Hematopoietic multipotent progenitor cell treated with erythropoietin and hydrocortisone succinate and interleukin-3 and kit ligand, for 15 days (in vitro differentiated cells): Measurements from ENCODE around the gene TRIM10.
A peak's percentile ranks its signal among the peaks of the same experiment; 100 is the strongest.
"Not testable (repeated sequence)": the region's sequence is repeated elsewhere in the genome, so short reads cannot be mapped to it uniquely, and the experiment has no call there.

ENCODE experiments used
- DNase-seq: peaks from one replicate; pipeline ENCODE4 v3.0.0-alpha.2; 2015; ENCODE audit warnings: low spot score

TRIM10 gene

GRCh38 chr6:30154061-30154460 lies 7.0 kb downstream of the TRIM10 start:
- DNase-seq, result no peak

GRCh38 chr6:30152910-30153610 lies 8.0 kb downstream of the TRIM10 start:
- DNase-seq, result no peak

GRCh38 chr6:30152016-30152673 lies 8.9 kb downstream of the TRIM10 start:
- DNase-seq, result peak; percentile 84

- DNase-seq, result peak; percentile 68
Measured at GRCh38 chr6:30151580-30151979, 9.4 kb downstream of the TRIM10 start.

- DNase-seq, result peak; percentile 23
Measured at GRCh38 chr6:30150671-30151395, 10.2 kb downstream of the TRIM10 start.

DNA sequence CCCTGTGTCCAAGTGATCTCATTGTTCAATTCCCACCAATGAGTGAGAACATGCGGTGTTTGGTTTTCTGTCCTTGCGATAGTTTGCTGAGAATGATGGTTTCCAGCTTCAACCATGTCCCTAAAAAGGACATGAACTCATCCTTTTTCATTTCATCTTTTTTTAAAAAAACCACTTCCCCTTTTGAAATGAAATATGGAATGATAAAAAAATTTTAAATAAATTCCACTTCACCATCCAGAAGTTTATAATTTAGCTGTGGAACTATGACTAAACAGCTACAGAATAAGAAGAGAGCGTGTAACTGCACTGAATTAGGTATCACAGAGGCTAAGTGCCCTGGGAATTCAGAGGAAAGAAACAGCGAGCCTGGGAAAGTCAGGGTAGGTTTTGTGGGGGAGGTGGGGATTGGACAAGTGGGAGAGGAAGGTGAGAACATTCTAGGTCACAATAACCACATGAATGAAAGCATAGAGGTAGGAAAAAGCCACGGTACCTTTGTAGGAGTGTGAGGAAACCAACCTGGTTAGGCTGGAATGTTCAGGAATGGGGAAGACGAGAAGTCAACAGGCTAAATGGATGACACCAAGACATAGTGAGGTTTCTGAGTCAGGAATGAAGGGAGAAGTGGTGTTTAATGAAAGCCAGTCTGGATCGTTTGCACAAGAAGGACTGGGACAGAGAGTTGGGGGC lies 11.0 kb downstream of the TRIM10 start:
- no peak for DNase-seq

DNA sequence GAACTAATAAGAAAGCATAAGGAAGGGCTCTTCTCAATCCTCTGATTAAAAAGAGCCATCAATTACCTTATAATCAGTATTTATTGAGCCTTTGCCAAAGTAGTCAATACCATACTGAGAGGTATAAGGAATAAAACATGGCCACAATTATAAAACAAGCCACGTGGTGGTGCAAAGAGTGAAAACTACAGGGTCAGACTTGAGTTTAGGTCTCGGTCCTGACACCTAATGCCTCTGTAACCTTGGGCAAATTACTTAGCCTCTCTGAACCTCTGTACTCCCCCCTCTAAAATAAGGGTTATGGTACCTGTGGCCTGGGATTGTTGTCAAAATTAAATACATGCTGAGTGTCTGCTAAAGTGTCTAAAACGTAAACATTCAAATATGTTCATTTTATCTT lies 11.8 kb downstream of the TRIM10 start:
- DNase-seq, result peak; percentile 57

GRCh38 chr6:30147096-30147495 lies 13.9 kb downstream of the TRIM10 start:
- DNase-seq, result peak; percentile 22

GRCh38 chr6:30145818-30146217 lies 15.2 kb downstream of the TRIM10 start:
- no peak for DNase-seq

DNA sequence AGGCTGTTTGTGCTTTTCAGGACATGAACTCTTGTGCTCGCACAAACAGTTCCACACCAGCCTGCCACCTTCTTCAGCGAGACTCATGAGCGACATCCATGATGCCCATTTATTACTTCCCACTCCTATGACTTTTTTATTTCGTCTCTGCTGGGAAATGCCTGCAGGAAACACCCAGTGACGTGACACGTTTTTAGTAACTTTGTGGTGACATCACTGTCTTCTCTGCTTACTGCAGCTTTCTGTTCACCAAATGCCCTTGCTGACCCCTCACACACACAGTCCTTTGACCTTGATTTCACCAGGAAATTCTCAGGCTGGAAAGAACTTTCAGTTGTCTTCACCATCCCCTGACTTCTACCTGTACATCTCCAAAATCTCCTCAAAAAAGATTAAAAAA lies 16.2 kb downstream of the TRIM10 start:
- DNase-seq, result no peak

- DNase-seq, result no peak
Measured at GRCh38 chr6:30143780-30144179, 17.2 kb downstream of the TRIM10 start.

- no peak for DNase-seq
Measured at GRCh38 chr6:30142665-30143064, 18.3 kb downstream of the TRIM10 start.

GRCh38 chr6:30140240-30140639 lies 20.8 kb downstream of the TRIM10 start:
- not testable (repeated sequence) for DNase-seq

GRCh38 chr6:30136570-30137286 lies 24.3 kb downstream of the TRIM10 start:
- no peak for DNase-seq

DNA sequence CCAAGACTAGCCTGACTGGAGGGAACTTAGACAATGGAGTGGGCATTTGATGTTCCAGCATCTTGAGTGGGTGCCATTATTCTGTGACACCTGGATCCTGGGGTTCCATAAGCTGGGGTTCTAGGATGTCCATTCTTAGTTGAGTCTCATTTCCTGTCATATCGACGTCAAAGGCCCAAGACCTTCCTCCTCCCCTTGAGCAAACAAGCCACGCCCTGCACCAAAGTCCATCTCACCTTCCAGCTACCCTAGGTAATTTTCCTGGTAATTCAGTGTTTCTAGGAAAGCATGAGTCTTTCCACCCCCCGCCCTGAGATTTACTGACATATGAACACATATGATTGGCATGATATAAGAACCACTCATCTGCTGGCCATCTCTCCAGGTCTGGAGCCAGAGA lies 25.3 kb downstream of the TRIM10 start, which contains the start of gene TRIM40:
TSS of gene TRIM40 (plus strand) at position 384 of the 400 bp plus-strand sequence. CDS start 897 bp downstream, outside the sequence.
- DNase-seq, result no peak

GRCh38 chr6:30135147-30135546 lies 25.9 kb downstream of the TRIM10 start:
- no peak for DNase-seq

DNA sequence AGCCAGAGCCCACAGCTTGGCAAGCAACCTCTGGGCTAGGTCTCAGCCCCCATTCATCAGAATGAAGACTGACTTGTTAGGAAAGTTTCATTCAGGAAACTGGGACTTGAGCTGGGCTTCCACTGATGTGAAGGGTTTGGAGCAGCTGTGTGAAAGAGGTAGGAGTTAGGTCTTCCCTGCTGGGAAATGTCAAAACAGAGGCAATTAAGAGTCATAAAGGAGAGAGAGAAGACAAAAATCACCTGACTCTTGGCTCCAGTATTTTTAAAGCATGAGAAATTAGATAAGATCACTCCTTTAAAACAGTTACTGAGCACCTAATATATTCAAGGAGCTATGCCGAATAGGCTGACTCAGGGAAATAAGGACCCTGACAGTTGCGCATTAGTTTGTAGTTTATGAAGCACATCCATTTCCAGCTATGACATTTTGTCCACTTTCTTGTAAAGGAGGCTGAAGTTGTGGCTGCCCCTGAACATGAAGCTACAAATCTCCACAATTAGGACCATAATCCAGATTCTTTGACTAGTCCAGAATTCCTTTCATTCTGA lies 29.0 kb downstream of the TRIM10 start:
- no peak for DNase-seq

DNA sequence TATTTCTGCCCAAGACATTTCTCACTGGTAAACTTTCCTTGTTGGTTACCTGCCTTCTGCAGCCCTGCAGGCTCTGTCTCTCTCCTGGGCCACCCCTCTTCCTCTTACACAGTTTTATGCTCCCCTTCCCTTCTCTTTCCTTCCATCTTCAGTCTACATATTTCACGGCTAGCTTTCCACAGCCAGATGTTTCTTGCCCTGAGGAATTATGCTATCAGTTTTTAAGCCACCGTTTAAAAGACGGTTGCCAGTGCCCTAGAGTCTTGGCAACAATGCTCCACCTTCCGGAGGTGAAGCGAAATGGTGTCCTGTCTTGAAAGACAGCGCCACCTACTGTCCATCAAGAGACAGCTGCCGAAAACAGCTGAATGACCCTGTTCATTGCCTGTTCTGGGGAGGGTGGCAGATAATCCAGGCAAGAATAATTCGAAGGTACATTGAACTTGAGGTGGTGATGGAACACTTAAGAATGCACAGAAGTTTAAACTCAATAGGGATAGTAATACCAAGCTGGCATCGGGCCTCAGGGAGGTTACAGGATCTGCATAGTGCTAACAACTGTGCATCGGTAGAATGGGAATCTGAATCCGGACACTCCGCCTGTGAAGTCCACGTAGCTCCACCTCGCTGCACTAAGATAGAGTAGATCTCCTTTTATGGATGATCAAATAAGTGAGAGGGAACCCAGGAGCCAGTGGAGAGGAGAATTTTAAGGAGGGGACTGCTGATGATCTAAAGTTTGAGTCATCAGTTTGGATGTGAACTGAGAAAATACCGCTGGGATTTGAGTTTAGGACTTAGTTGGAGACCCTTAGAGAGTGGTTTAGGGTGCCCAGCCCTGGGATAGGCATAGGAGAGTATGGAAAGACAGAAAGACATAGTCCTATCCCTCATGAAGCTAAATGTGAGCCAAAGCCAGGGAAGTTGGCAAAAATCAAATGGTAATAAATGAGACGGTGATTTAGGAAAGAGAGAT lies 29.8 kb downstream of the TRIM10 start:
- peak; percentile 91 for DNase-seq

DNA sequence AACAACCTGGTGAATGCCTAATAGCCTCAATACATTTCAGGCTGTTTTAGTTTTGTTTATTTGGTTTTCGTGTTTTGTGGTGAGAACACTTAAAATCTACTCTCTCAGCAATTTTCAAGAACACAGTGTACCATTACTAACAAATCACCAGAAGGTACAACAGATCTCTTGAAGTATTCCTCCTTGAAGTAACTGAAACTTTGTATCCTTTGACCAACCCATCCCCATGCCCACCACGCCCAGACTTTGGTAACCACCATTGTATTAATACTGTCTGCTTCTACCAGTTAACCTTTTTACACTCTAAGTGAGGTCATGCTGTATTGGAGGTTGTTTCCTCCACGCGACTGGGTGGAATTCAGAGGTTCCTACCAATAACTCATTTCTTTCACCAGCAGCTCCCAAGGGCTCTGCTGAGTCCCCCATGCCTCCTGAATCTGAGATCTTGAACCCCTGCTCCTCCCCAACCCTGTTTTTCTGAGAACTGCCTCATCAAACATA lies 30.8 kb downstream of the TRIM10 start:
- no peak for DNase-seq
